Breast epithelium (tissue), 3 donors: ENCODE measurements around the gene ZNF536.
"Not testable (repeated sequence)": the region's sequence is repeated elsewhere in the genome, so short reads cannot be mapped to it uniquely, and the experiment has no call there.

Experiments used
- CTCF ChIP-seq, 3 donors: fragments of 450-650 bp; IDR thresholded peaks; one replicate each; pipeline ENCODE4 v1.5.1; 2016 to 2017; ENCODE audit warnings: antibody characterized with exemption in 3 of 3, mild to moderate bottlenecking in 3 of 3, moderate library complexity in 3 of 3
- POLR2A ChIP-seq: fragments of 450-650 bp; IDR thresholded peaks from one replicate; pipeline ENCODE4 v1.6.1; 2016; ENCODE audit warnings: antibody characterized with exemption, mild to moderate bottlenecking, moderate library complexity
- POLR2AphosphoS5 ChIP-seq, 3 donors: sonication (generic); formaldehyde crosslinking; IDR thresholded peaks; one replicate each; pipeline ENCODE4 v1.6.1; 2017; ENCODE audit warnings: antibody characterized with exemption in 3 of 3

GRCh38 chr19:30498085-30498484, 125.9 kb downstream of the ZNF536 start:
- not testable (repeated sequence) for TF ChIP-seq POLR2A; CTCF (IDR thresholded peaks at IDR 0.05); POLR2AphosphoS5 (IDR thresholded peaks at IDR 0.05)
